Esophagus muscularis mucosa (tissue), 4 donors: ENCODE measurements around the gene CFLAR. TPM values are rescaled to one million over a fixed set of nuclear protein-coding genes. Genes with fewer than 3 reads are reported as not detected.
A peak's percentile ranks its signal among the peaks of the same experiment; 100 is the strongest.

ENCODE experiments used
- DNase-seq: peaks from one replicate; pipeline ENCODE4 v3.0.0-alpha.2; 2017; ENCODE audit errors: extremely low spot score
- H3K27ac ChIP-seq, 4 donors: fragments of 200-600 bp; sonication (generic); replicated peaks in 1 of 4; 1 replicate in 3 of 4; 2 replicates in 1 of 4; pipeline ENCODE4 v1.5.1; 2016 to 2019; ENCODE audit warnings: mild to moderate bottlenecking in 1 of 4
- H3K27me3 ChIP-seq, 4 donors: fragments of 200-600 bp; sonication (generic); one replicate each; pipeline versions ENCODE4 v1.5.1 to v1.6.0; 2016 to 2019
- H3K36me3 ChIP-seq, 4 donors: fragments of 200-600 bp; sonication (generic); one replicate each; pipeline ENCODE4 v1.5.1; 2016 to 2019
- H3K4me1 ChIP-seq, 4 donors: fragments of 200-600 bp; sonication (generic); one replicate each; pipeline ENCODE4 v1.5.1; 2016 to 2019
- H3K4me3 ChIP-seq, 4 donors: fragments of 200-600 bp; sonication (generic); 1 replicate in 2 of 4; 2 replicates in 2 of 4; pipeline ENCODE4 v1.5.1; 2016 to 2019; ENCODE audit warnings: mild to moderate bottlenecking in 4 of 4, moderate library complexity in 1 of 4
- H3K9me3 ChIP-seq, 4 donors: fragments of 200-600 bp; sonication (generic); 1 replicate in 3 of 4; 2 replicates in 1 of 4; pipeline ENCODE4 v1.5.1; 2016 to 2019
- CTCF ChIP-seq, 3 experiments: fragments of 200-600 bp in 2 of 3; fragments of 450-650 bp in 1 of 3; sonication (generic) in 2 of 3; IDR thresholded peaks; one replicate each; pipeline ENCODE4 v1.5.1; 2017 to 2019; ENCODE audit warnings: antibody characterized with exemption in 3 of 3, mild to moderate bottlenecking in 2 of 3, moderate library complexity in 1 of 3
- EP300 ChIP-seq: sonication (generic); formaldehyde crosslinking; IDR thresholded peaks from one replicate; pipeline ENCODE4 v1.6.1; 2017; ENCODE audit warnings: antibody characterized with exemption
- POLR2A ChIP-seq: fragments of 450-650 bp; IDR thresholded peaks from one replicate; pipeline ENCODE4 v1.6.1; 2017; ENCODE audit warnings: antibody characterized with exemption, moderate library complexity, mild to moderate bottlenecking, low read depth
- POLR2AphosphoS5 ChIP-seq, 2 donors: sonication (generic); formaldehyde crosslinking; IDR thresholded peaks; one replicate each; pipeline ENCODE4 v1.6.1; 2017; ENCODE audit warnings: antibody characterized with exemption in 2 of 2
- WGBS: methylation state at CpG from one replicate; pipeline ENCODE4 v1.1.5; 2018; 5-methylcytosine and 5-hydroxymethylcytosine counted together
- intact Hi-C: fragments of 100-400 bp; cut with DNase I; formaldehyde crosslinking; loops from one replicate; pipeline ENCODE4 v1.15.1; 2023
- total RNA-seq, 4 donors: library from RNA; depleted of rRNA; stranded (reverse); fragments of >200 nt; gene quantifications; one replicate each; pipeline versions ENCODE4 v1.1.0 to v1.2.1, GENCODE V29; 2016

Gene CFLAR
- total RNA-seq, 4 donors from 2014 or later = 137 to 236 (median 202) TPM

- WGBS = 24% methylated on average over 5 of the region's 5 CpGs
- DNase-seq = no peak
- H3K4me1 ChIP-seq = peaks cover 94 to 100% (median 100%) of the 10 kb centered on the region in 4 donors
- peak overlapping the region; percentile 19 to 45 (median 26) for H3K4me3 ChIP-seq
- intact Hi-C loops = no loop called here
- H3K27ac ChIP-seq = peak overlapping the region; percentile 71 to 100 (median 88)
- peaks cover 0 to 21% (median 3%) of the 10 kb centered on the region in 4 donors for H3K36me3 ChIP-seq
- no peak for TF ChIP-seq EP300
- TF ChIP-seq POLR2A = no peak
- peak; percentile 52 to 65 for TF ChIP-seq POLR2AphosphoS5 (IDR thresholded peaks at IDR 0.05)
- no peak for TF ChIP-seq CTCF (IDR thresholded peaks at IDR 0.05)
- H3K27me3 ChIP-seq = no peaks in the 10 kb centered on the region
- no peaks in the 10 kb centered on the region for H3K9me3 ChIP-seq
Observed at GRCh38 chr2:201127570-201127969, 11.6 kb downstream of the CFLAR start.

GRCh38 chr2:201128033-201128432 is 12.1 kb downstream of the CFLAR start:
- intact Hi-C loops = no loop called here
- no peak for DNase-seq
- peaks cover 95 to 100% (median 98%) of the 10 kb centered on the region in 4 donors for H3K4me1 ChIP-seq
- H3K27ac ChIP-seq = peak overlapping the region; percentile 71 to 100 (median 88)
- 86% methylated on average over 1 of the region's 1 CpG for WGBS
- peak overlapping the region in 2 of 4 donors; percentile 23 to 30 for H3K4me3 ChIP-seq
- H3K9me3 ChIP-seq = no peaks in the 10 kb centered on the region
- H3K27me3 ChIP-seq = no peaks in the 10 kb centered on the region
- TF ChIP-seq POLR2AphosphoS5 (IDR thresholded peaks at IDR 0.05) (no peak), POLR2A (no peak), EP300 (no peak), CTCF (IDR thresholded peaks at IDR 0.05) (no peak)
- H3K36me3 ChIP-seq = peaks cover 0 to 21% (median 6%) of the 10 kb centered on the region in 4 donors

GRCh38 chr2:201128933-201129505 is 13.1 kb downstream of the CFLAR start:
- no peak for DNase-seq
- no peaks in the 10 kb centered on the region for H3K27me3 ChIP-seq
- no peak for TF ChIP-seq CTCF (IDR thresholded peaks at IDR 0.05)
- TF ChIP-seq POLR2A = no peak
- TF ChIP-seq POLR2AphosphoS5 (IDR thresholded peaks at IDR 0.05) = no peak
- TF ChIP-seq EP300 = no peak
- intact Hi-C loops = no loop called here
- no peaks in the 10 kb centered on the region for H3K9me3 ChIP-seq
- WGBS = 55% methylated on average over 4 of the region's 4 CpGs
- no peak overlapping the region for H3K4me3 ChIP-seq
- H3K4me1 ChIP-seq = peaks cover 92 to 96% (median 95%) of the 10 kb centered on the region in 4 donors
- peaks cover 0 to 27% (median 15%) of the 10 kb centered on the region in 4 donors for H3K36me3 ChIP-seq
- H3K27ac ChIP-seq = peak overlapping the region; percentile 71 to 100 (median 88)

- peaks cover 6 to 43% (median 27%) of the 10 kb centered on the region in 4 donors for H3K36me3 ChIP-seq
- no peaks in the 10 kb centered on the region for H3K9me3 ChIP-seq
- 62% methylated on average over 3 of the region's 3 CpGs for WGBS
- peak overlapping the region; percentile 56 to 100 (median 88) for H3K27ac ChIP-seq
- TF ChIP-seq POLR2AphosphoS5 (IDR thresholded peaks at IDR 0.05) (peak; percentile 14 to 63), EP300 (no peak), CTCF (IDR thresholded peaks at IDR 0.05) (no peak)
- H3K4me3 ChIP-seq = peak overlapping the region in 1 of 4 donors; percentile 10
- intact Hi-C loops = no loop called here
- H3K4me1 ChIP-seq = peaks cover 92 to 96% (median 93%) of the 10 kb centered on the region in 4 donors
- H3K27me3 ChIP-seq = no peaks in the 10 kb centered on the region
- no peak for DNase-seq
Observed at GRCh38 chr2:201130524-201131186, 14.7 kb downstream of the CFLAR start.
